Spleen (tissue), 11 donors: Measurements from ENCODE around the gene BNC1. TPM values are rescaled to one million over a fixed set of nuclear protein-coding genes. Genes with fewer than 3 reads are reported as not detected.
"Not testable (repeated sequence)": the region's sequence is repeated elsewhere in the genome, so short reads cannot be mapped to it uniquely, and the experiment has no call there.

Source experiments
- DNase-seq: peaks from one replicate; pipeline ENCODE4 v3.0.0-alpha.2; 2020
- H3K27ac ChIP-seq, 8 donors: fragments of 200-600 bp; sonication (generic) in 7 of 8; 1 replicate in 4 of 8; 2 replicates in 4 of 8; pipeline versions ENCODE4 v1.5.0 to v1.8.0; 2016 to 2021; ENCODE audit warnings: inconsistent platforms in 4 of 8, mild to moderate bottlenecking in 4 of 8, moderate library complexity in 1 of 8
- H3K27me3 ChIP-seq, 7 donors: fragments of 200-600 bp; sonication (generic) in 6 of 7; replicated peaks in 1 of 7; 1 replicate in 4 of 7; 2 replicates in 3 of 7; pipeline versions ENCODE4 v1.5.0 to v1.8.0; 2016 to 2021; ENCODE audit warnings: inconsistent platforms in 3 of 7, mild to moderate bottlenecking in 1 of 7
- H3K36me3 ChIP-seq, 6 donors: fragments of 200-600 bp; sonication (generic) in 5 of 6; 1 replicate in 4 of 6; 2 replicates in 2 of 6; pipeline versions ENCODE4 v1.5.0 to v1.8.0; 2016 to 2021; ENCODE audit warnings: inconsistent platforms in 2 of 6
- H3K4me1 ChIP-seq, 6 donors: fragments of 200-600 bp; sonication (generic) in 5 of 6; 1 replicate in 3 of 6; 2 replicates in 3 of 6; pipeline versions ENCODE4 v1.5.0 to v1.8.0; 2016 to 2021; ENCODE audit warnings: inconsistent platforms in 3 of 6
- H3K4me3 ChIP-seq, 8 donors: fragments of 200-600 bp; sonication (generic) in 7 of 8; 1 replicate in 4 of 8; 2 replicates in 4 of 8; pipeline versions ENCODE4 v1.5.0 to v1.8.0; 2016 to 2021; ENCODE audit warnings: inconsistent platforms in 4 of 8, mild to moderate bottlenecking in 4 of 8, moderate library complexity in 2 of 8
- H3K9me3 ChIP-seq, 8 donors: fragments of 200-600 bp; sonication (generic) in 7 of 8; 1 replicate in 4 of 8; 2 replicates in 4 of 8; pipeline versions ENCODE4 v1.5.0 to v1.8.0; 2016 to 2021; ENCODE audit warnings: inconsistent platforms in 4 of 8
- CTCF ChIP-seq, 11 experiments: fragments of 200-600 bp in 7 of 11; fragments of 450-650 bp in 4 of 11; sonication (generic) in 4 of 11; IDR thresholded peaks in 8 of 11; conservative IDR thresholded peaks in 3 of 11; 1 replicate in 7 of 11; 2 replicates in 4 of 11; pipeline versions ENCODE4 v1.4.0 to v1.8.0; 2016 to 2021; ENCODE audit warnings: antibody characterized with exemption in 11 of 11, inconsistent platforms in 4 of 11, mild to moderate bottlenecking in 1 of 11
- POLR2A ChIP-seq, 3 donors: fragments of 450-650 bp; IDR thresholded peaks; one replicate each; pipeline ENCODE4 v1.5.1; 2017; ENCODE audit warnings: antibody characterized with exemption in 3 of 3, mild to moderate bottlenecking in 1 of 3
- POLR2AphosphoS5 ChIP-seq, 3 donors: sonication (generic); formaldehyde crosslinking; IDR thresholded peaks; one replicate each; pipeline ENCODE4 v1.5.1; 2017; ENCODE audit warnings: antibody characterized with exemption in 3 of 3
- WGBS, 5 donors: extraction: QIAGEN DNeasy Blood & Tissue Kit in 3 of 5; methylation state at CpG; one replicate each; pipeline versions ENCODE4 v1.1.5 to v1.1.7; 2013 to 2018; 5-methylcytosine and 5-hydroxymethylcytosine counted together
- intact Hi-C: fragments of 100-400 bp; cut with DNase I; formaldehyde crosslinking; loops from one replicate; pipeline ENCODE4 v1.15.0; 2023; ENCODE audit warnings: low total_unique reads
- polyA plus RNA-seq, 3 donors: library from polyadenylated mRNA; stranded (reverse); fragments of 200-250 nt; gene quantifications; one replicate each; pipeline ENCODE4 v1.2.1, GENCODE V29; 2013
- total RNA-seq, 7 donors: library from RNA; depleted of rRNA in 3 of 7; stranded (reverse); fragments of >200 nt in 3 of 7; fragmentation: NEBNext Ultra II Directional in 4 of 7; extraction: Animal tissue kit (Norgen Biotek cat#: 25700) in 4 of 7; gene quantifications; one replicate each; pipeline versions ENCODE4 v1.1.0 to v1.2.1, GENCODE V29; 2016 to 2021
- donor health status: healthy with polysubstance abuse.
- donor health status: DM: no; HTN: no; CAD: no; lungs with moderate emphysema.
- donor health status: DM: no; HTN: no; CAD: no.
- donor health status: Bipolar disorder and iron deficiency.
- donor health status: healthy.
- donor health status: DM: no; HTN: no; CAD: no.
- donor health status: DM: yes; HTN: yes; CAD: no.

BNC1 gene
- total and polyA plus RNA-seq, 10 donors, result 0.02 to 0.41 (median 0.14) TPM; not detected in 2

GRCh38 chr15:83230242-83230641, 54.2 kb downstream of the BNC1 start:
- no peak overlapping the region for H3K4me3 ChIP-seq
- H3K36me3 ChIP-seq, result no peaks in the 10 kb centered on the region
- no peak for TF ChIP-seq CTCF (IDR thresholded peaks at IDR 0.05 in 8 of 11, conservative IDR thresholded peaks at IDR 0.05 in 3 of 11)
- TF ChIP-seq POLR2AphosphoS5 (IDR thresholded peaks at IDR 0.05), result no peak
- TF ChIP-seq POLR2A (IDR thresholded peaks at IDR 0.05), result no peak
- DNase-seq, result no peak
- 92 to 99% (median 95%) methylated on average over 21 of the region's 21 CpGs for WGBS, 5 donors
- no peaks in the 10 kb centered on the region for H3K4me1 ChIP-seq
- H3K27me3 ChIP-seq, result peaks cover 0 to under 1% (median 0%) of the 10 kb centered on the region in 7 donors
- no peaks in the 10 kb centered on the region for H3K9me3 ChIP-seq
- intact Hi-C loops, result no loop called here
- no peak overlapping the region for H3K27ac ChIP-seq

GRCh38 chr15:83225449-83225848, 59.0 kb downstream of the BNC1 start:
- WGBS, 5 donors, result 80 to 86% (median 82%) methylated on average over 9 of the region's 9 CpGs
- no peaks in the 10 kb centered on the region for H3K4me1 ChIP-seq
- no peaks in the 10 kb centered on the region for H3K36me3 ChIP-seq
- DNase-seq, result no peak
- peaks cover 0 to 4% (median 0%) of the 10 kb centered on the region in 7 donors for H3K27me3 ChIP-seq
- intact Hi-C loops, result no loop called here
- no peak overlapping the region for H3K4me3 ChIP-seq
- peaks cover 0 to 6% (median 0%) of the 10 kb centered on the region in 8 donors for H3K9me3 ChIP-seq
- no peak for TF ChIP-seq POLR2AphosphoS5 (IDR thresholded peaks at IDR 0.05)
- no peak for TF ChIP-seq CTCF (IDR thresholded peaks at IDR 0.05 in 8 of 11, conservative IDR thresholded peaks at IDR 0.05 in 3 of 11)
- TF ChIP-seq POLR2A (IDR thresholded peaks at IDR 0.05), result no peak
- H3K27ac ChIP-seq, result no peak overlapping the region

GRCh38 chr15:83221781-83222180, 62.7 kb downstream of the BNC1 start:
- H3K36me3 ChIP-seq, DNase-seq, H3K4me3 ChIP-seq, H3K4me1 ChIP-seq, H3K27ac ChIP-seq, H3K9me3 ChIP-seq, intact Hi-C loops: not testable (repeated sequence)
- 87 to 96% (median 93%) methylated on average over 8 to 9 of the region's 9 CpGs for WGBS, 5 donors
- H3K27me3 ChIP-seq, result peaks cover 0 to 12% (median 0%) of the 10 kb centered on the region in 7 donors

GRCh38 chr15:83219026-83219425, 65.4 kb downstream of the BNC1 start:
- Histone ChIP-seq H3K4me1 (no peaks in the 10 kb centered on the region), H3K27me3 (peaks cover 0 to 12% (median 0%) of the 10 kb centered on the region in 7 donors), H3K27ac (no peak overlapping the region), H3K4me3 (no peak overlapping the region), H3K36me3 (no peaks in the 10 kb centered on the region), H3K9me3 (peaks cover 0 to 10% (median 3%) of the 10 kb centered on the region in 8 donors)
- no peak for TF ChIP-seq POLR2A (IDR thresholded peaks at IDR 0.05)
- no peak for TF ChIP-seq POLR2AphosphoS5 (IDR thresholded peaks at IDR 0.05)
- TF ChIP-seq CTCF (IDR thresholded peaks at IDR 0.05 in 8 of 11, conservative IDR thresholded peaks at IDR 0.05 in 3 of 11), result no peak
- intact Hi-C loops, result no loop called here
- DNase-seq, result no peak
- 85 to 91% (median 89%) methylated on average over 1 of the region's 1 CpG for WGBS, 5 donors

GRCh38 chr15:83215306-83215705, 69.2 kb downstream of the BNC1 start:
- Histone ChIP-seq H3K27ac (no peak overlapping the region), H3K4me3 (no peak overlapping the region), H3K4me1 (no peaks in the 10 kb centered on the region), H3K36me3 (no peaks in the 10 kb centered on the region), H3K27me3 (peaks cover 0 to 14% (median 0%) of the 10 kb centered on the region in 7 donors), H3K9me3 (peaks cover 0 to 6% (median 0%) of the 10 kb centered on the region in 8 donors)
- no peak for DNase-seq
- TF ChIP-seq POLR2AphosphoS5 (IDR thresholded peaks at IDR 0.05), result no peak
- no peak for TF ChIP-seq POLR2A (IDR thresholded peaks at IDR 0.05)
- no peak for TF ChIP-seq CTCF (IDR thresholded peaks at IDR 0.05 in 8 of 11, conservative IDR thresholded peaks at IDR 0.05 in 3 of 11)
- WGBS, 5 donors, result 92 to 95% (median 95%) methylated on average over 2 of the region's 2 CpGs
- intact Hi-C loops, result no loop called here
